ENCODE results near the gene GPR84. TPM values are rescaled to one million over a fixed set of nuclear protein-coding genes. Genes with fewer than 3 reads are reported as not detected.
A peak's percentile ranks its signal among the peaks of the same experiment; 100 is the strongest.

Gene GPR84
- total and polyA plus RNA-seq, 9 of the 15 experiments (the other 6 are each of a cell fraction or from before 2014, with no cell fraction given), result 0.07 to 0.18 (median 0.11) TPM; not detected in 5

DNA sequence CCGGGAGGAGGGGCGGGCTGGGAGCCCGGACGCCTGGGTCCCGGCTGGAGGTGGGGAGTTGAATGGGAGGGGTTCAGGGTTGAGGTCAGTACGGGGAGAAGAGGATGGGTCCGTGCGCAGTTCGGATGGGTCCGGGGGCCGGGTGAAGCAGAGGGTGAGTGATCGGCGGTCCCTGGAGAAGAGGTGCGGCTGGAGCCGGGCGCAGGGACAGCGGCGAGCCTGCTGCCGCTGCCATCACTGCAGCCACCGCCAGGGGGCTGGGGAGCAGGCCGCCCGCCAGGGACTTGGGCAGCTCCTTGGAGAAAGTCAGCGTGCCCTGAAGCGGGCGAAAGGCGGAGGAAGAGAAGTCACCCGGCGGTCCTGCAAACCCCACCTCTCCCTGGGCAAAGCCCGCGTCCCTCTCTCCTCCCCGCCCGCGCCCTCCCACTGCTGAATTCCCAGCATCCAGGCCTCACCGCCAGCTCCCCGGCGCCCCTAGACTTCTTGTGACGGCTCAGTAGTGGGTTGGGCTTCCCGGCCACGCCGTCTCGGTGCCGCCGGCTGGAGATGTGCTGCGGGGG is 6.0 kb upstream of the GPR84 start:
- H3K9ac ChIP-seq (ENCODE audit: insufficient read depth in 1 of 2, low read depth in 2 of 2, low read length in 2 of 2), result peak overlapping the region; percentile 19 to 87; a peak in 3 of 4 replicates
- H3K27ac ChIP-seq (ENCODE audit: extremely low read depth, low read depth, low read length), result peak overlapping the region; percentile 87; the same call in 1 of the 3 replicates
- H3K9me1 ChIP-seq (ENCODE audit: control insufficient read depth, insufficient read depth, low read length), result no peaks in the 10 kb centered on the region
- FAIRE-seq, result no peak
- peaks cover 5% of the 10 kb centered on the region; the same call in 1 of the 3 replicates for H3K79me2 ChIP-seq (ENCODE audit: control insufficient read depth, insufficient read depth, low read length)
- ChIA-PET POLR2A (interaction anchor here (0.6 to 2.7 kb wide), 12 partner anchors 9 to 541 kb away, joined by 3 to 11 read pairs (median 4); partner anchors contain the start of genes CBX5 and HNRNPA1), CTCF (ENCODE audit: low intra/inter-chr PET ratio) (interaction anchor here (1.2 to 4.9 kb wide), 5 partner anchors 9 to 154 kb away, joined by 3 to 50 read pairs (median 8); no protein-coding TSS in a partner anchor)
- no peaks in the 10 kb centered on the region for H4K20me1 ChIP-seq (replicated peaks; ENCODE audit: control insufficient read depth, insufficient read depth, low read length)
- peak overlapping the region; percentile 22; the same call in 1 of the 2 replicates for H3K4me3 ChIP-seq
- H2AFZ ChIP-seq (ENCODE audit: low read depth, low read length), result peak overlapping the region; percentile 34; the same call in 1 of the 2 replicates
- WGBS (ENCODE audit: insufficient coverage, low coverage, missing lambda C conversion rate), result 15% methylated on average over 17 of the region's 44 CpGs
- no peaks in the 10 kb centered on the region for H3K27me3 ChIP-seq (ENCODE audit: control insufficient read depth in 2 of 2, insufficient read depth in 2 of 2, low read length in 2 of 2)
- DNase-seq (ENCODE audit: extremely low read depth in 1 of 4, low spot score in 3 of 4), result peak; percentile 75 to 87 (median 81)
- H3K4me2 ChIP-seq (ENCODE audit: insufficient read depth, low read length), result peak overlapping the region; percentile 40
- peaks cover 49% of the 10 kb centered on the region in 2 experiments for H3K4me1 ChIP-seq (replicated peaks in 1 of 2; ENCODE audit: control insufficient read depth in 2 of 2, insufficient read depth in 2 of 2, low read length in 2 of 2)
- in situ Hi-C loops (cut with MboI) (no loop called here), intact Hi-C loops (cut with micrococcal nuclease) (loop anchor here (1.0 kb wide), 1 partner anchor 69 kb away; no protein-coding TSS in a partner anchor)
- H3K9me3 ChIP-seq (replicated peaks; ENCODE audit: control insufficient read depth, insufficient read depth, low read depth, low read length), result no peaks in the 10 kb centered on the region
- H3K36me3 ChIP-seq (ENCODE audit: control insufficient read depth, insufficient read depth, low read length), result peaks cover 46% of the 10 kb centered on the region; the same call in 2 of the 3 replicates
- BruUV-seq (replicated peaks), result no TSS peak
- peak; percentile 86 for ATAC-seq
- TF ChIP-seq CBX1 (IDR thresholded peaks at IDR 0.05; ENCODE audit: low read depth) (peak; percentile 32; the same call in 1 of the 2 replicates), RB1 (IDR thresholded peaks at IDR 0.05; ENCODE audit: low read depth) (peak; percentile 94), SMAD4 (CRISPR knock-in tag; conservative IDR thresholded peaks at IDR 0.05) (peak; percentile 78; the same call in 1 of the 2 replicates), PCBP1 (IDR thresholded peaks at IDR 0.05; ENCODE audit: low read depth, low read length, poor library complexity, severe bottlenecking) (peak; percentile 86), SP1 (CRISPR knock-in tag; IDR thresholded peaks at IDR 0.05) (peak; percentile 15; the same call in 1 of the 2 replicates), MTF1 (CRISPR knock-in tag; IDR thresholded peaks at IDR 0.05; ENCODE audit: borderline replicate concordance) (no peak), NFIC (IDR thresholded peaks at IDR 0.05) (peak; percentile 57), NRF1 (conservative IDR thresholded peaks at IDR 0.05 in 1 of 2, IDR thresholded peaks at IDR 0.05 in 1 of 2) (0 out of 4 replicates have a peak, but pooled peaks of 1 of the 2 experiments have one; percentile 31), OTX1 (CRISPR knock-in tag; IDR thresholded peaks at IDR 0.05) (no peak)
- TF ChIP-seq, protein P1, sequence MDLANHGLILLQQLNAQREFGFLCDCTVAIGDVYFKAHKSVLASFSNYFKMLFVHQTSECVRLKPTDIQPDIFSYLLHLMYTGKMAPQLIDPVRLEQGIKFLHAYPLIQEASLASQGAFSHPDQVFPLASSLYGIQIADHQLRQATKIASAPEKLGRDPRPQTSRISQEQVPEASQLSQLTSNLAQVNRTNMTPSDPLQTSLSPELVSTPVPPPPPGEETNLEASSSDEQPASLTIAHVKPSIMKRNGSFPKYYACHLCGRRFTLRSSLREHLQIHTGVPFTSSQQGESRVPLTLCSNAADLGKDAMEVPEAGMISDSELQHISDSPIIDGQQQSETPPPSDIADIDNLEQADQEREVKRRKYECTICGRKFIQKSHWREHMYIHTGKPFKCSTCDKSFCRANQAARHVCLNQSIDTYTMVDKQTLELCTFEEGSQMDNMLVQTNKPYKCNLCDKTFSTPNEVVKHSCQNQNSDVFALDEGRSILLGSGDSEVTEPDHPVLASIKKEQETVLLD (IDR thresholded peaks at IDR 0.05), result peak; percentile 86
- TF ChIP-seq, protein P2, sequence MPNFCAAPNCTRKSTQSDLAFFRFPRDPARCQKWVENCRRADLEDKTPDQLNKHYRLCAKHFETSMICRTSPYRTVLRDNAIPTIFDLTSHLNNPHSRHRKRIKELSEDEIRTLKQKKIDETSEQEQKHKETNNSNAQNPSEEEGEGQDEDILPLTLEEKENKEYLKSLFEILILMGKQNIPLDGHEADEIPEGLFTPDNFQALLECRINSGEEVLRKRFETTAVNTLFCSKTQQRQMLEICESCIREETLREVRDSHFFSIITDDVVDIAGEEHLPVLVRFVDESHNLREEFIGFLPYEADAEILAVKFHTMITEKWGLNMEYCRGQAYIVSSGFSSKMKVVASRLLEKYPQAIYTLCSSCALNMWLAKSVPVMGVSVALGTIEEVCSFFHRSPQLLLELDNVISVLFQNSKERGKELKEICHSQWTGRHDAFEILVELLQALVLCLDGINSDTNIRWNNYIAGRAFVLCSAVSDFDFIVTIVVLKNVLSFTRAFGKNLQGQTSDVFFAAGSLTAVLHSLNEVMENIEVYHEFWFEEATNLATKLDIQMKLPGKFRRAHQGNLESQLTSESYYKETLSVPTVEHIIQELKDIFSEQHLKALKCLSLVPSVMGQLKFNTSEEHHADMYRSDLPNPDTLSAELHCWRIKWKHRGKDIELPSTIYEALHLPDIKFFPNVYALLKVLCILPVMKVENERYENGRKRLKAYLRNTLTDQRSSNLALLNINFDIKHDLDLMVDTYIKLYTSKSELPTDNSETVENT (CRISPR knock-in tag; IDR thresholded peaks at IDR 0.05), result 0 out of 2 replicates have a peak, but pooled peaks have one; percentile 54
- TF ChIP-seq, protein P3, sequence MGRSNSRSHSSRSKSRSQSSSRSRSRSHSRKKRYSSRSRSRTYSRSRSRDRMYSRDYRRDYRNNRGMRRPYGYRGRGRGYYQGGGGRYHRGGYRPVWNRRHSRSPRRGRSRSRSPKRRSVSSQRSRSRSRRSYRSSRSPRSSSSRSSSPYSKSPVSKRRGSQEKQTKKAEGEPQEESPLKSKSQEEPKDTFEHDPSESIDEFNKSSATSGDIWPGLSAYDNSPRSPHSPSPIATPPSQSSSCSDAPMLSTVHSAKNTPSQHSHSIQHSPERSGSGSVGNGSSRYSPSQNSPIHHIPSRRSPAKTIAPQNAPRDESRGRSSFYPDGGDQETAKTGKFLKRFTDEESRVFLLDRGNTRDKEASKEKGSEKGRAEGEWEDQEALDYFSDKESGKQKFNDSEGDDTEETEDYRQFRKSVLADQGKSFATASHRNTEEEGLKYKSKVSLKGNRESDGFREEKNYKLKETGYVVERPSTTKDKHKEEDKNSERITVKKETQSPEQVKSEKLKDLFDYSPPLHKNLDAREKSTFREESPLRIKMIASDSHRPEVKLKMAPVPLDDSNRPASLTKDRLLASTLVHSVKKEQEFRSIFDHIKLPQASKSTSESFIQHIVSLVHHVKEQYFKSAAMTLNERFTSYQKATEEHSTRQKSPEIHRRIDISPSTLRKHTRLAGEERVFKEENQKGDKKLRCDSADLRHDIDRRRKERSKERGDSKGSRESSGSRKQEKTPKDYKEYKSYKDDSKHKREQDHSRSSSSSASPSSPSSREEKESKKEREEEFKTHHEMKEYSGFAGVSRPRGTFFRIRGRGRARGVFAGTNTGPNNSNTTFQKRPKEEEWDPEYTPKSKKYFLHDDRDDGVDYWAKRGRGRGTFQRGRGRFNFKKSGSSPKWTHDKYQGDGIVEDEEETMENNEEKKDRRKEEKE (IDR thresholded peaks at IDR 0.05; ENCODE audit: borderline replicate concordance in 1 of 2, control insufficient read depth in 1 of 2, low read depth in 2 of 2, low read length in 1 of 2), result 0 out of 4 replicates have a peak, but pooled peaks of 1 of the 2 experiments have one; percentile 28

Measured in K562 (cell line).